ENCODE results near the gene PROKR1.
"Not testable (repeated sequence)": the region's sequence is repeated elsewhere in the genome, so short reads cannot be mapped to it uniquely, and the experiment has no call there.

The PROKR1 gene

GRCh38 chr2:68643011-68643873, at the start of gene PROKR1:
TSS of gene PROKR1 (plus strand) at chr2:68643579. CDS start at chr2:68645822, 2,243 bp downstream.
- DNase-seq (ENCODE audit: low read depth) = no peak

DNA sequence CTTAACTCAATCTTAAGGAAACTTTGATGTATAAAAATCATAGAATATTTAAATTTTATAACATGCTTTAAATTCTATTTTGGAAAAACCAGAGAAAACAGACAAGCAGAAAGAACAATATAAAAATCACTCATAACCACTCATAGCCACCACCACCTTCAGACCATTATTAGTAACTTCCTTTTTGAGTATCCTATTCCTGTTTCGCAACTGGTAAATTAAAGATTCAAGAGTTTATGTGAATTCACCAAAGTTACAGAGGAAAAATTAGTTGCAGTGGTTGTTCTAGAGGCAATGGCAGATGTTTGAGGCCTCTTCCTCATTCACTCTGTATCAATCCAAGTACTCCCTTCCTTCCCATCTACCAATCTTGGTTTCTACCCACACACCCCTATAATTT, 49.3 kb upstream of the PROKR1 start:
- no peak for DNase-seq (ENCODE audit: low read depth)

DNA sequence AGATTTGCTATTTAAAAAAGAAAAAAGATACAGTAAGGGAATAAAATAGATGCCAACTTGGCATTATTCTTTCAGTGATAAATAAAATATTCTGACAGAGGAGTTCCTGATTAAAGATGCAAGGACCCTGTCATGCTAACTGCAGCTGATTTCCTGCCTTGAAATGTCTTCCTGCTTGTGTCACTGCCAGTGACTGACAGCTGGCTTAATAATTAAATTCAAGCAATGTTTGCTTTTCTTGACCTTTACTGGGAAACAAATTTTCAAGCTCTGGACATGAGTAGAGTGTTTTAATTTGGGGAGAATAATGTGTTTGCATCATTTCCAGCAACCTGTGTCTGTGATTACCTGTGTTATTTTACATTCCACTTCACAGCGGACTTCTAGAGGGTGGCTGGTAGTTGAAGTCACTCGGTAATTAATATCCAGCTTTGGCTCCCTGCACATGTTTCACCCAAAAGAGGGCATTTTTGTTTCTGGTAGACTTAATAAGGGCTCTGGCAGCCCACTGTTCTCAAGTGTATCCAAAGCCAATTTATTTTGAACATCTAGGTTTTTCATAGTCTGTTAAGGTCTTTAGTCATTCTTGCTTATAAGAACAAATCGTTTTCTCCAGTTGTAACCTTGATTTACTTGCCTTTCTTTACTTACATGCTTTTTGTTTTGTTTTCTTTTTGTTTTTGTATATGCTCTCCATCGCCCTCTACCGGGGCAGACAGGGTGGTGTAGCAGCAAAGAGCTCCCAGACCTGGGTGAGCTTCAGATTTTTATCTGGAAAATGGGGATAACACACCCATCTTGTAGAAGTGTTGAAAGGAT, 48.5 kb upstream of the PROKR1 start:
- peak; percentile 36 for DNase-seq (ENCODE audit: low read depth)

- not testable (repeated sequence) for DNase-seq (ENCODE audit: low read depth)
Observed at GRCh38 chr2:68595493-68595785, 47.9 kb upstream of the PROKR1 start.

GRCh38 chr2:68600495-68600894, 42.9 kb upstream of the PROKR1 start:
- DNase-seq (ENCODE audit: low read depth) = not testable (repeated sequence)

GRCh38 chr2:68603059-68603458, 40.3 kb upstream of the PROKR1 start:
- no peak for DNase-seq (ENCODE audit: low read depth)

DNA sequence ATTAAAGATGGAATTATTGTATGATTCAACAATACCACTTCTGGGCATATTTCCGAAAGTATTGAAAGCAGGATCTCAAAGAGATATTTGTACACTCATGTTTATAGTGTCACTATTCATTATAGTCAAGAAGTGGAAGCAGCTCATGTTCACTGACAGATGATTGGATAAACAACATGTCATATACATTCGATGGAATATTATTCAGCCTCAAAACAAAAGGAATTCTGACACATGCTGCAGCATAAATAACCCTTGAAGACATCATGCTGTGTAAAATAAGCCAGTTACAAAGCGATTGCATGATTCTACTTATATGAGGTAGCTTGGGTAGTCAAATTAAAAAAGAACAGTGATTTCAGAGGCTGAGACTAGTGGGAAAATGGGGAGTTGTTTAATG, 39.3 kb upstream of the PROKR1 start:
- DNase-seq (ENCODE audit: low read depth) = no peak

- no peak for DNase-seq (ENCODE audit: low read depth)
Observed at GRCh38 chr2:68605939-68606338, 37.4 kb upstream of the PROKR1 start.

DNA sequence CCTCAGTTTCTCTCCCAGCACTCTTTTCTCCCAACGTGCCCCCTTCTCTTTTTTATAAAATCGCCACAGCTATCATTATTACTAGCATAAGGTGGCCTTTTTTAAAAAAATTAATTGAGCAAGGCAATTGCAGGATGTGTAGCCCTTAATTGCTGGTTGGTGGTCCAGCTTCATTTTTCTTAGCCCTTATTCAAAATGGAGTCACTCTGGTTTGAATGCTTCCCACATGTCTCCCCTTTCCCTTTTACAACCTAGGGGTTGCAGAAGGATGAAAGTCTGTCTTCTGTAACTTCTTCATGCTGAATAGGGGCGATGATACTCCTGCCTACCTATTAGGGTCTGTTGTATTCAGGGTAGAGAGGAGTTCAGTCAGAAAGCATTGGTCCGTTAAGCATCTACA, 36.6 kb upstream of the PROKR1 start:
- DNase-seq (ENCODE audit: low read depth) = no peak

GRCh38 chr2:68607837-68608236, 35.5 kb upstream of the PROKR1 start:
- DNase-seq (ENCODE audit: low read depth) = no peak

DNA sequence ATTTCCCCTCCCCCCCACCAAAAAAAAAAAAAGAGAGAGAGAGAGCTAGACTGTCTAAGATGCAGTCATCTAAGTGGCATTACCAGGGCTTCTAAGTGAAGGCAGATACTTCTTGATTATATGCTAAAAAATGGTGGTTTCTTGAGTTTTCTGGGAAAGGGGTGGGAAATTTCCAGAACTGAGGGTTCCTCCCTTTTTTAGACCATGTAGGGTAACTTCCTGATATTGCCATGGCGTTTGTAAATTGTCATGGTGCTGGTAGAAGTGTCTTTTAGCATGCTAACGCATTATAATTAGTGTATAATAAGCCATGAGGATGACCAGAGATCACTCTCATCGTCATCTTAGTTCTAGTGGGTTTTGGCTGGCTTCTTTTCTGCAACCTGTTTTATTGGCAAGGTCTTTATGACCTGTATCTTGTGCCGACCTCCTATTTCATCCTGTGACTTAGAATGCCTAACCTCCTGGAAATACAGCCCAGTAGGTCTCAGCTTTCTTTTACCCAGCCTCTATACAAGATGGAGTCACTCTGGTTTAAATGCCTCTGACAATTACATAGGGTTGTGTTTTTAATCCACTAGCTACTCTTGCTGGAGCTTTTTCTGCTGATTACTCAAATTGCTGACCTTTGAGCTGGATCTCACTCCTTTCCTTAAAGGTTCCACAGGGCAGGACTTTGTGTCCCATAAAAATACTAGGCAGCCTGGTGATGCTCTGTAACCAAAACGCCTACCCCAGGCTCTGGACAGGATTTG, 30.4 kb upstream of the PROKR1 start:
- no peak for DNase-seq (ENCODE audit: low read depth)

DNA sequence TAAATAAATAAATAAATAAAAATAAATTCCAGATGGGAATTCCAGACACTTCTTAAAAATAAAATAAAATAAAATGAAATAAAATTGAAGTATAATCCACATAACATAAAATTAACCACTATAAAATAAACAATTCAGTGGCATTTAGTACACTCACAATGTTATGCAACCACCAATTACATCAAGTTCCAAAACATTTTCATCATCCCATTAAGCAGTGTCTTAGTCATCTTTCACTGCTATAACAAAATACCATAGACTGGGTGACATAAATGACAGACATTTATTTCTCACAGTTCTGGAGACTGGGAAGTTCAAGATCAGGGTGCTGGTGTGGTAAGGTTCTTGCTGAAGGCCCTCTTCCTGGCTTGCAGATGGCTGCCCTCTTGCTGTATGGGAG, 22.6 kb upstream of the PROKR1 start:
- DNase-seq (ENCODE audit: low read depth) = no peak

DNA sequence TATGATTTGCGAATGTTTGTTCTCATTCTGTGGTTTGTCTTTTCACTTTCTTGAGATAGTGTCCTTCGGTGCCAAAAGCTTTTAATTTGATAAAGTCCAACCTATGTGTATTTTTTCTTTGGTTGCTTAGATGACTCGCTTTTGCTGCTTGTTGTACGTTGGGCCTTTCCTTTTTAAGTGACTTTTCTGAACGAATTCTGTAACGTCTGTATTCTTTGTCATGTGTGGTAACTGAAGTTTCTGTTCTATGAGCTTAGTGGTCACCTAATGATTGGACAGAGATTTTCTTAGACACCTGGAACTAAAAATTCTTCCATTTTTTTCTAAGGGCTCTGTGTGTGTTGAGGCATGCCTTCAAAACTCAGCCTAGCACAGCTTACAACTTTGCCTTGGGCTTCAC, 19.6 kb upstream of the PROKR1 start:
- DNase-seq (ENCODE audit: low read depth) = no peak

GRCh38 chr2:68627615-68628014, 15.8 kb upstream of the PROKR1 start:
- DNase-seq (ENCODE audit: low read depth) = no peak

DNA sequence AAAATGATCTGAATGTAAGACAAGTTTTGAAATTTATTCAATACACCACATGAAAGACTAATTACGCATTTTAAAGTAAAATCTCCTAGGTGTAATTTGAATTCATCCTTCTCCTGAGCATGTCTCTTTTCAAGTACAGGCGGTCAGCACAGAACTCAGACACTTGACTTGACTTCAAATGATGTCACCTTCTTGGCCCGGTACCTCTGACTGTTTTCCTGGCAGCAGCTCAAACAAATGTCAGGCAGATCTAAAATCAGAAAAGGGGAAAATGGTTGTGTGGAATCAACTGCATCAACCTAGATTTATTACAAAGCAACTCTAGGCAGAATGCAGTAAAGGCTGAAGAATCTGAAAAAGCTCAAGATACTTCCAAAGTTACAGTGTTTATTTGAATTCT, 11.4 kb upstream of the PROKR1 start:
- DNase-seq (ENCODE audit: low read depth) = no peak

DNA sequence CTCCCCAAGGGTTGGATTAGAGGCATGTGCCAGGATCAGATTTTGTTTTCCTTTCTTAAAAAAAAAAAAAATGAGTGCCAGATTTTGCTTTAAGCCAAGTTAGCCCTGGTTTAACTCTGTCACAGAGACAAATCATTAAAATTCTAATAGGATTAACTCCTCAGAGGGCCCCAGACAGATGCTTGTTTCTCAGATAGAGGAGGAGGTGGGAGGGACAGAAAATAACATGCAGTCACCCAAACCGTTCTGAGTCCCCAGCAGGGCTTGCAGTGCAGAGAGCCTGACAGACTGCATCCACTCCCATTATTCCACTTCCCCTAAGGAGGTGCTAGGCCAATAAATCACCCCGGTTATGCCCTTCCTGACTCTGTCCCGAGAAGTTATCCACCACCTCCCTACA, 6.3 kb upstream of the PROKR1 start:
- DNase-seq (ENCODE audit: low read depth) = no peak

DNA sequence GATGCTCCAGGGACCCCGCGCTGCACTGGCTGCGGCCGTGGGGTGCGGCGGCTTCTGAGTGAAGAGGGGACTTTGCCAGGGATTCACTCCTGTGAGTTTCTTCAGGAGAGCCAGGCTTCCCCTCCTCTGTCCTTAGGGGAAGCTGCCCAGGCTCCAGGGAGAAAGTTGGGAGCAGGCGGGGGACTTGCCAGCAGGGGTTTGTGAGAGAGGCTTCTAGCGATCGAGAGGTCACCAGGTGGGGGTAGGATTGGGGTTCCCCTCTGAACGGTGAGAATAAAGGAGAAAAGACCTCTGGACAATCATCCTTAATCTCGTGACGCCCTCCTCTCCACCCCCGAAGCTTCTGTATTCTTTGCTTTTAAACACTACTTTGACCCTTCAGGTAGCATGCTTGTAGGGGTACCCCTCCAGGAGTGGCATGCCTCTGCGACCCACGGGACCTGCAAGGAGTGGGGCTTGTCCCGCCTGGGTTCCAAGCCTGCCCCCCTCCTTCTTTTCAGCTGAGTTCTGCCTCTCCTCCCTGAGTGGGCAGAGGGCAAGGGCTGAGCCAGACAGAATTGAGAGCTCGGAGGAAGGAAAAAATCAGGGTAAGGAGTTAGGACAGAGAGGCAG, 601 bp downstream of the PROKR1 start:
- DNase-seq (ENCODE audit: low read depth) = no peak

DNA sequence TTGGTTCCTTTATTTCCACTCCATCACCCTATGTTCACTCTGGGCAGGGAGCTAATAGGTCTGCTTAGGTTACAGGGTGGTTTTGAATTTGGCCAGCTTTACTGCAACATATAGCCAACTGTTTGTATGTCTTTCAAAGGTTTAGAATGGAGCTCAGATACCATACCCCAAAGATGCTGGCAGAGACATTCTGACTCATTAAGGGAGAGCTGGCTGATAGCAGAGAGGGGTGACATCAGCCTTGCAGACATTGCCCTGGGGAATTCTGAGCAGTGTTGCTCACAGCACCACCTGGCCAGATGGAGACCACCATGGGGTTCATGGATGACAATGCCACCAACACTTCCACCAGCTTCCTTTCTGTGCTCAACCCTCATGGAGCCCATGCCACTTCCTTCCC, 2.1 kb downstream of the PROKR1 start:
- DNase-seq (ENCODE audit: low read depth) = no peak

DNA sequence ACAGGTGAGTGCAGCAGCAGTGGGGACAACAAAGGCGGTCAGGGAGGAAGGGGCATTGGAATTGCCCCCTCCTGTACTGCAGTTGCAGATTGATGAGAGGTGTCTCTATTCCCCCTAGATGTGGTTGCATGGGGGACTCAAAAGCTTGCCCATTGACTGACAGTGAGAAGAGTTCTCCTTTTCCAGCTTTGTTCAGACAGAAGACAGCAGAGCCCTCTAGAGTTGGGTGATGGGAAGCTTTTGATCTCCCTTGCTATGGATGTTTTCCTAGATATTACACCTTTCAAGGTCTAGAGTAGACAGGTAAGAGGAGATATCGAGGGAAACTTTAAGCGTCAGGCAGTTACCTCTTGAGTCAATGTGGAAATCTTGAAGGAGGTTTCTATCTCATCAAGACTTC, 2.9 kb downstream of the PROKR1 start:
- DNase-seq (ENCODE audit: low read depth) = no peak

DNA sequence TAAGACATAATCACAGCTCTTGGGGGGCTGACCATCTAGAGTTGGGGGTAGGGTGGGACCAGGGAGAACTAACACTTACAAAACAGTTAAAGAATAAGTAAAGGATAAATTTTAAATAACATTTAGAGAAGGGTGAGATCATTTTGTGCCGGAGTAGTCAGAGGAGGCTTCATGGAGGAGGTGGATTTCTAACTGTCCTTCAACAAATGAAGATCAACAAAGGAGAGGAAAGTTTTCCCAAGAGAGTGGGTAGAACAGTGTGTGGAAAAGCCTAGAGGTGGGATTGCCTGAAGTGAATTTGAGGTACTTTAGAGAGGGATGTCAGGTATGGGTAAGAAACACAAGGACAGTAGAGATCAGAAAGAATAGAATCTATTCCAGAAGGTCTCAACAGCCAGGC, 7.3 kb downstream of the PROKR1 start:
- no peak for DNase-seq (ENCODE audit: low read depth)

- DNase-seq (ENCODE audit: low read depth) = no peak
Observed at GRCh38 chr2:68653034-68653433, 9.7 kb downstream of the PROKR1 start.

DNA sequence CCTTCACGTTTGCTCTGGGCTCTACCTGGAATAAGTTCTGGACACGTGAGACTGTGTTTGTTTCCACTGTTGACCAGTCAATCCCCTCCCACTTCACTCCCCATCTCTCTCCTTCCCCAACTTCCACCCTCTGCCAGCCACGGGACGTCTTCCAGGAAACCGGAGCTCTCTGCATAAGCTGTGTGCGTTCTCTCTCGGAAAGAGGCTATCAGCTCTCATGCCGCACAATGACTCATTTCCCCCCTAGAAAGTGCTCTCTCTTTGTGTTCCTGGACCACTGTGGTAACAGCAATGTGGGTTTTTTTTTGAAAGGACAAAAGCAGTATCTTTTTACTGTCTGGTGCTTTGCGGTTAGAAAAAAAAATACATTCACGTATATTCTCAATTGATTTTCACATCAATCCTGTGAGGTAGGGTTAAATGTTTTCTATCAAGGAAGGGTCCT, 10.2 kb downstream of the PROKR1 start:
- peak; percentile 23 for DNase-seq (ENCODE audit: low read depth)

Data from stimulated activated CD4-positive, alpha-beta T cell treated with anti-CD3 and anti-CD28 coated beads, Interleukin-2, amount 100 ng/mL, for 4 hours (primary cell).